Measurements from ENCODE around the gene KRT7. TPM values are rescaled to one million over a fixed set of nuclear protein-coding genes. Genes with fewer than 3 reads are reported as not detected.

Gene KRT7
- total and polyA plus RNA-seq, 5 donors = 0.16 to 3.0 (median 1.0) TPM; not detected in 1

DNA sequence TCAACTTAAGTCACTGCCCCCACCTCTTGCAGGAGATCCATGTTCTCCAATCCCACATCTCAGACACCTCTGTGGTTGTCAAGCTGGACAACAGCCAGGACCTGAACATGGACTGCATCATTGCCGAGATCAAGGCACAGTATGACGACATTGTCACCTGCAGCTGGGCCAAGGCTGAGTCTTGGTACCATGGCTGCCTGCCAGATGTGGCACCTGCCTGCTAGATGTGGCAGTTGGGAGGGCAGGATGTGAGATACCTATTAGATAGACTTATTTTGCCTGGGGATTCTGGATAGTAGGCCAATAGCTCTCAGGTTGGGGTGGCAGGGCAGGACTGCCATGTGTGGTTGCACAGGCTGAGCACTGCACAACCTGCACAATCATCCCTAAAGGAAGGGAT lies 33.5 kb downstream of the KRT7 start:
- intact Hi-C loops (cut with DNase I) = no loop called here
- H3K9me3 ChIP-seq (ENCODE audit: control insufficient read depth, low read length) = no peaks in the 10 kb centered on the region
- H3K4me1 ChIP-seq (ENCODE audit: control insufficient read depth, insufficient read depth, low read length) = no peaks in the 10 kb centered on the region
- no peak overlapping the region for H3K27ac ChIP-seq (ENCODE audit: low read length)
- peak in 1 of 2 donors; percentile 18 for ATAC-seq
- H3K27me3 ChIP-seq (ENCODE audit: control insufficient read depth, insufficient read depth) = no peaks in the 10 kb centered on the region
- DNase-seq = peak in 1 of 3 donors; percentile 30
- 76% methylated on average over 2 of the region's 2 CpGs for WGBS
- no peak overlapping the region for H3K4me3 ChIP-seq (ENCODE audit: low read length)

- 98% methylated on average over 3 of the region's 3 CpGs for WGBS
- DNase-seq (no peak), ATAC-seq (peak in 1 of 2 donors; percentile 13)
- no peak overlapping the region for H3K4me3 ChIP-seq (ENCODE audit: low read length)
- H3K27ac ChIP-seq (ENCODE audit: low read length) = no peak overlapping the region
- intact Hi-C loops (cut with DNase I) = no loop called here
- H3K9me3 ChIP-seq (ENCODE audit: control insufficient read depth, low read length) = no peaks in the 10 kb centered on the region
- H3K27me3 ChIP-seq (ENCODE audit: control insufficient read depth, insufficient read depth) = no peaks in the 10 kb centered on the region
- H3K4me1 ChIP-seq (ENCODE audit: control insufficient read depth, insufficient read depth, low read length) = no peaks in the 10 kb centered on the region
These were observed 34.2 kb downstream of the KRT7 start for GRCh38 chr12:52267266-52267665.

- no peak overlapping the region for H3K27ac ChIP-seq (ENCODE audit: low read length)
- intact Hi-C loops (cut with DNase I) = no loop called here
- DNase-seq = no peak
- H3K4me1 ChIP-seq (ENCODE audit: control insufficient read depth, insufficient read depth, low read length) = no peaks in the 10 kb centered on the region
- no peaks in the 10 kb centered on the region for H3K9me3 ChIP-seq (ENCODE audit: control insufficient read depth, low read length)
- no peak for ATAC-seq
- no peak overlapping the region for H3K4me3 ChIP-seq (ENCODE audit: low read length)
- 84% methylated on average over 3 of the region's 3 CpGs for WGBS
- no peaks in the 10 kb centered on the region for H3K27me3 ChIP-seq (ENCODE audit: control insufficient read depth, insufficient read depth)
These were observed 34.7 kb downstream of the KRT7 start for GRCh38 chr12:52267699-52268098.

DNA sequence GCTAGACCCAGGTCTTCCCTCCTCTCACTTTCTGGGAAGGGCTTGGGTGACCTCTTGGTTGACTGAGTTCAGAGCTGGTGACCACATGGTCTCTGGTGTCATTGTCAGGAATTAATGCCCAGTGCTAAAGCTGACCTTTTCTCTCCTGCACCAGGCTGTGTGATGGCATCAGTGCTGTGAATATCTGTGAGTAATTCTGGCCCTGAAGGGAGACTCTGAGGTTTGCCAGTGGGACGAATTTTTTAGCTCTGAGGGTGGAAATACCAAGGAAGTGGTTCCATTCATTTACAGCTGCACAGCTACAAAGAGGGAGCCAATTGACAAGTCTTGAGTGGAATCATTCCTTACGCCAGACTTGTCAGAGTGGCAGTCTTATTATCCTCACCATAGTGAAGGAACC lies 35.2 kb downstream of the KRT7 start:
- no peaks in the 10 kb centered on the region for H3K27me3 ChIP-seq (ENCODE audit: control insufficient read depth, insufficient read depth)
- ATAC-seq (peak in 1 of 2 donors; percentile 18), DNase-seq (no peak)
- no peak overlapping the region for H3K4me3 ChIP-seq (ENCODE audit: low read length)
- no peak overlapping the region for H3K27ac ChIP-seq (ENCODE audit: low read length)
- intact Hi-C loops (cut with DNase I) = no loop called here
- H3K9me3 ChIP-seq (ENCODE audit: control insufficient read depth, low read length) = no peaks in the 10 kb centered on the region
- no peaks in the 10 kb centered on the region for H3K4me1 ChIP-seq (ENCODE audit: control insufficient read depth, insufficient read depth, low read length)
- WGBS = 74% methylated on average over 2 of the region's 2 CpGs

DNA sequence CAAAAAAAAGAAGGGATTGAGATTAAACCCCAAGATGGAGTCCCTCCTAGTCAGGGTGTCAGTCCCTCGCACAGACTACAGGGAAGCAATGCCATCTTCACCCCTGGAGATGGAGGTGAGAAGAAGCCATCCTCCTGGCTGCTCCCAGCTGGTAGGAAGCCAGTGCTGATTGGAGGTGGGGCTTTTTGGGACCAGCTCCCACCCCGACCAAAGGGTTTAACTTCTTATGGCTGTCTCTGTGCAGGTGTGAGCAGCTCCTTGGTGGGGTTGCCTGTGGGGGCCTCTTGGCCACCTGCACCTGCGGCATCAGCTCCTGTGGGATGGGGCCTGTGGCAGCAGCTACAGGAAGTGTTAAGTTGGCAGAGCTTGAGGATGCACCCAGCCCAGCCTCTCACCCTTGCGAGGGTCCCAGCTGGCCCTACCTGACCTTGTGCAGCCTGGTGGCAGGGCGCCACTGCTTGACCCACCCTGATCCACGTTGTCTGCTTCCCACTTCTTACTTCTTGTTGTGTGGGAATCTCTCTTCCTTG lies 37.6 kb downstream of the KRT7 start:
- no peaks in the 10 kb centered on the region for H3K27me3 ChIP-seq (ENCODE audit: control insufficient read depth, insufficient read depth)
- DNase-seq (no peak), ATAC-seq (no peak)
- H3K4me1 ChIP-seq (ENCODE audit: control insufficient read depth, insufficient read depth, low read length) = no peaks in the 10 kb centered on the region
- H3K27ac ChIP-seq (ENCODE audit: low read length) = no peak overlapping the region
- intact Hi-C loops (cut with DNase I) = no loop called here
- no peak overlapping the region for H3K4me3 ChIP-seq (ENCODE audit: low read length)
- 78% methylated on average over 6 of the region's 6 CpGs for WGBS
- H3K9me3 ChIP-seq (ENCODE audit: control insufficient read depth, low read length) = no peaks in the 10 kb centered on the region

- DNase-seq (no peak), ATAC-seq (no peak)
- Histone ChIP-seq H3K27ac (ENCODE audit: low read length) (no peak overlapping the region), H3K9me3 (ENCODE audit: control insufficient read depth, low read length) (no peaks in the 10 kb centered on the region), H3K27me3 (ENCODE audit: control insufficient read depth, insufficient read depth) (no peaks in the 10 kb centered on the region), H3K4me3 (ENCODE audit: low read length) (no peak overlapping the region), H3K4me1 (ENCODE audit: control insufficient read depth, insufficient read depth, low read length) (no peaks in the 10 kb centered on the region)
- intact Hi-C loops (cut with DNase I) = no loop called here
- WGBS = 76% methylated on average over 1 of the region's 1 CpG
These were observed 38.1 kb downstream of the KRT7 start for GRCh38 chr12:52271158-52271557.

- ATAC-seq (no peak), DNase-seq (no peak)
- Histone ChIP-seq H3K27ac (ENCODE audit: low read length) (no peak within 1 kb of the TSS), H3K4me1 (ENCODE audit: control insufficient read depth, insufficient read depth, low read length) (no peaks in the 10 kb centered on the region), H3K9me3 (ENCODE audit: control insufficient read depth, low read length) (no peaks in the 10 kb centered on the region), H3K27me3 (ENCODE audit: control insufficient read depth, insufficient read depth) (no peaks in the 10 kb centered on the region), H3K4me3 (ENCODE audit: low read length) (no peak within 1 kb of the TSS)
- intact Hi-C loops (cut with DNase I) = loop anchor here in 1 of 4 donors (5.0 kb wide), 1 partner anchor 117 kb away; no protein-coding TSS in a partner anchor
- WGBS = 64% methylated on average over 3 of the region's 3 CpGs
These were observed 41.6 kb downstream of the KRT7 start, which contains the start of gene KRT86 for GRCh38 chr12:52274521-52275120. KRT86 (plus strand) TSS chr12:52274645; CDS start chr12:52301917, 27,272 bp downstream.

- H3K27ac ChIP-seq (ENCODE audit: low read length) = no peak overlapping the region
- ATAC-seq (no peak), DNase-seq (no peak)
- no peaks in the 10 kb centered on the region for H3K4me1 ChIP-seq (ENCODE audit: control insufficient read depth, insufficient read depth, low read length)
- intact Hi-C loops (cut with DNase I) = loop anchor here in 1 of 4 donors (5.0 kb wide), 1 partner anchor 118 kb away; no protein-coding TSS in a partner anchor
- no peak overlapping the region for H3K4me3 ChIP-seq (ENCODE audit: low read length)
- no peaks in the 10 kb centered on the region for H3K27me3 ChIP-seq (ENCODE audit: control insufficient read depth, insufficient read depth)
- no peaks in the 10 kb centered on the region for H3K9me3 ChIP-seq (ENCODE audit: control insufficient read depth, low read length)
- WGBS = 75% methylated on average over 3 of the region's 3 CpGs
These were observed 42.6 kb downstream of the KRT7 start for GRCh38 chr12:52275686-52276085.

DNA sequence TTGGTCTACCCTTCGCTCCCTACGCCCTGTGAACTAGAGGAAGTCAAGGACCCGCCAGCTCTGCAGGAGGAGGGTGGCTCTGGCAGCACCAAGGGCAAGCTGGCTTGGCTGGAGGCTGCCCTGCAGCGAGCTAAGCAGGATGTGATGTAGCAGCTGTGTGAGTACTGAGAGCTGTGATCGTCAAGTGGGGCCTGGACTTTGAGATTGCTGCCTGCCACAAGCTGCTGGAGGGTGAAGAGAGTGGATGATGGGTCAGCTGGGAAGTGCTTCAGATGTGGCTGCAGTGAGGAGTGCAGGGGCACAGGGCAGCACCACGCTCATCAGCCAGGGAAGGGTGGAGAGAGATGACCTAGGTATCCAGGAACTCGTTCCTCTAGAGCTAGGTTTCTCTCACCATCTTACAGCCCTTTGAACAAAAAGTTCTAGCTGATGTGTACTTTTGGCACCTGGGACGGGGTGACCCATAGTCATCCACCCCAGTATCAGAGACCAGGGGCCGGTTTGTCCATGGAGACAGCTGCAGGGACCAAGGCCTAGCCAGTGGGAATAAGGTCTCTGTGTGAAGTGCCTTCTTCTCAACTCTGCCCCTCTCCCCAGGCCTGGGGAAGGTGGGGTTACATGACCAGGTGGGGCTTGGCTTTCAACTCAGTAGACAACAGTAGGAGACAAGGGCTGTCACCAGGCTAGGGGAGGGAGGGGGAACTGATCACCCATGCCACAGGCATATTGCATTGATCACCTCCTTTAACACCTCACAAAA lies 44.6 kb downstream of the KRT7 start:
- H3K9me3 ChIP-seq (ENCODE audit: control insufficient read depth, low read length) = no peaks in the 10 kb centered on the region
- ATAC-seq (no peak), DNase-seq (no peak)
- H3K4me1 ChIP-seq (ENCODE audit: control insufficient read depth, insufficient read depth, low read length) = no peaks in the 10 kb centered on the region
- H3K4me3 ChIP-seq (ENCODE audit: low read length) = no peak overlapping the region
- 85% methylated on average over 9 of the region's 9 CpGs for WGBS
- no peaks in the 10 kb centered on the region for H3K27me3 ChIP-seq (ENCODE audit: control insufficient read depth, insufficient read depth)
- H3K27ac ChIP-seq (ENCODE audit: low read length) = no peak overlapping the region
- intact Hi-C loops (cut with DNase I) = loop anchor here in 2 of 4 donors (2.0 to 5.0 kb wide), 2 partner anchors 120 to 121 kb away; no protein-coding TSS in a partner anchor

DNA sequence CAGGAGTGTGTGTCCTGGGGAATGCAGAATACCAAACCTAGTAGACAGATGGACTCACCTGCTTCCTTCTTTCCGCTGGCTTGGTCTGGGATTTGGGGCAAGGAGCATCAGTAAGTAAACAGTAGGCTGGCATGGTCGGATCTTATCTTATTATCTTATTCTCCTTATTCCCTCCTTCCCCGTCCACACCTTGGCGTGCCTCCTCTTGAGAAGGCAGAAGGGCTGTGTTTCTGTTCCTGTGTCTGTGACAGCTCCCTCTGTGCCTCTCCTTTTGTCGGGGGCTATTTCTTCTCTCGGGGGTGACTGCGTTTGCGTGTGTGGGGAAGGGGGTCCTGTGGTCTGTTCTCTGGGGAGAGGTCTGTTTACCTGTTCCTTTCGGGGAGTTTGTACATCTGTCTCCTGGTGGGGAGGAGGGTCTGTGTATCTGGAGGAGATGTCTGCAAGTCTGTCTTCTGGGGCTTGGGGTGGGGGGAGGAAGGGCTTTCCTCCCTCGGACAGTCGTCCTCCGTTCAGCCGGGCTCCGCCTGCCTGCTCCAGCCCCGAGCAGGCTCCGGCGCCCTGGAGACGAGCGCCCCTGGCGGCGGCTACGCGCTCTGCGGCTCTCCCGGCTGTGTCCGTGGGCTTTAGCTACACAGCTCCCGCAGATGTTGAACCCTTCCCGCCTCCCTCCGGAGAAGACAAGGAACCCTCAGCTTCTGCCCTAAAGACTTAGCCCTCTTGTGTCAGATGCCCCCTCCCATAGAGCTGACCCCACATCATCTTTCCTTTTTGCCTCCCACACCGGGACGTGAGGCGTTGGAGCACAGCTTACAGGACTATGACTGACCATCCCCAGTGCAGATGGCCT lies 45.8 kb downstream of the KRT7 start:
- peak; percentile 91 to 92 for ATAC-seq
- H3K4me1 ChIP-seq (ENCODE audit: control insufficient read depth, insufficient read depth, low read length) = no peaks in the 10 kb centered on the region
- H3K27ac ChIP-seq (ENCODE audit: low read length) = no peak overlapping the region
- WGBS = 17% methylated on average over 32 of the region's 32 CpGs
- peak; percentile 71 to 91 (median 91) for DNase-seq
- no peaks in the 10 kb centered on the region for H3K27me3 ChIP-seq (ENCODE audit: control insufficient read depth, insufficient read depth)
- H3K9me3 ChIP-seq (ENCODE audit: control insufficient read depth, low read length) = no peaks in the 10 kb centered on the region
- intact Hi-C loops (cut with DNase I) = loop anchor here in 2 of 4 donors (2.0 to 5.0 kb wide), 2 partner anchors 121 to 122 kb away; no protein-coding TSS in a partner anchor
- H3K4me3 ChIP-seq (ENCODE audit: low read length) = no peak overlapping the region
